Astrocyte of the cerebellum (primary cell): ENCODE data around the gene GRM5.
"Not testable (repeated sequence)": the region's sequence is repeated elsewhere in the genome, so short reads cannot be mapped to it uniquely, and the experiment has no call there.

Experiments
- DNase-seq: peaks from one replicate; pipeline ENCODE4 v3.0.0-alpha.2; 2011; ENCODE audit warnings: low read depth
- H3K4me3 ChIP-seq: 2 replicates; pipeline ENCODE4 v1.5.1; 2011; ENCODE audit warnings: mild to moderate bottlenecking, low read depth, low read length, moderate library complexity
- in situ Hi-C: cut with HindIII; loops from 2 replicates; pipeline ENCODE4 v1.10.0; 2017; ENCODE audit warnings: low sequenced_read_pairs
- TF ChIP-seq, protein P1 (sequence below): IDR thresholded peaks from 2 replicates; pipeline ENCODE4 v1.5.1; 2012; ENCODE audit warnings: low read length, low read depth, moderate library complexity, mild to moderate bottlenecking; ENCODE audit errors: missing control alignments

The GRM5 gene

DNA sequence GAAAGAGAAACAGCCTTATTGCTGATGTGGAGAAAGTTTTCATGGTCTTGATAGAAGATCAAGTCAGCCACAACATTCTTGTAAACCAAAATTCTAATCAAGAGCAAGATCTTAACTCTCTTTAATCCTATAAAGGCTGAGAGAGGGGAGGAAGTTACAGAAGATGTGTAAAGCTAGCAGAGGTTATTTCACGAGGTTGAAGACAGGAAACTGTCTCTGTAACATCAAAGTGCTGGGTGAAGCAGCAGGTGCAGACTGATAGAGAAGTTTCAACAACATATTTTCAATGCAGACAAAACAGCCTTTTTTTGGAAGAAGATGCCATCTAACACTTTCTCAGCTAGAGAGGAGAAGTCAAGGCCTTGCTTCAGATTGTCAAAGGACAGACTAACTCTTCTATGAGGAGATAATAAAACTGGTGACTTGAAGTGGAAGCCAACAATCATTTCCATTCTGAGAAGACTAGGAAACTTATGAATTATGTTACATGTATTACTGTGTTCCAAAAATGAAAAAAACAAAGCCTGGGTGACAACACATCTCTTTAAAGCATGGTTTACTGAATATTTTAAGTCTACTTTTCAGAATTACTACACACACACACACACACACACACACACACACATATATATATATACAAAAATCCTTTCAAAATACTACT, 221.9 kb downstream of the GRM5 start:
- DNase-seq, H3K4me3 ChIP-seq, in situ Hi-C loops: not testable (repeated sequence)

DNA sequence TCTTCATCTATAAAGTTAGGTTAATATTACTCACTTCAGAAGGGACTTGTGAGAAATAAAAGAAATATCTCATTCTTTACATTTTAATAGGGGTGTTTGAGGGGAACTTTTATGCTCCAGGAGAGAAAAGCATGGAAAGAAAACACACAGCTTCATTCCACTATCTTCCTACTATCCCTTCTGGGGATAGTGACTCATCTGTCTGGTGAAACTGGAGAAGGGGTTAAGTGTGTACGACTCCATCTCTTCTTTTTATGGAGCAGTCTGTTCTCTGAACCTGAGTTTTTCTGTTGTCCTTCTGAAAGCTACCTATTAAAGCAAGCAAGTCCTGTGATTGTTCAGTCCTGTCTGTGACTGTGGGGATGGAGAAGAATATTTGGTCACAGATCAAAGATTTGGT, 227.6 kb downstream of the GRM5 start:
- in situ Hi-C loops, H3K4me3 ChIP-seq, DNase-seq: not testable (repeated sequence)

DNA sequence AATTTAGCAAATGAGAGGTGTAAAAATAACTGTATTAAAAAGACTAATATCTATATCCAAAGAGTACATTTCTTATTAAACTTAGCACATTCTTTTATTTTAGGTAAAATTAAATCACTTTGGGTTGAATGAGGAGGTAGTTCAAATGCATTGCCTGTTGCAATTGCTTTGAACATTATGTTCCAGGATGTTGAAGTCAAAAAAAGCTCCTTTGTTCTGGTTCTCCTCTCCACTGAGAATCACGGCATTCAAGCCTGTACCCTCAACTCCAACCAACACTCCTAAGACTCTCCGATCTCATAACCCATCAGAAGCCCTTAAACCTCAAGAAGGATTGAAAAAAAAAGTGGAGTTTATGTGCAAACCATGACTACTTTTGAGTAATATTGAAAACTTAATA, 230.1 kb downstream of the GRM5 start:
- H3K4me3 ChIP-seq, DNase-seq, in situ Hi-C loops: not testable (repeated sequence)

DNA sequence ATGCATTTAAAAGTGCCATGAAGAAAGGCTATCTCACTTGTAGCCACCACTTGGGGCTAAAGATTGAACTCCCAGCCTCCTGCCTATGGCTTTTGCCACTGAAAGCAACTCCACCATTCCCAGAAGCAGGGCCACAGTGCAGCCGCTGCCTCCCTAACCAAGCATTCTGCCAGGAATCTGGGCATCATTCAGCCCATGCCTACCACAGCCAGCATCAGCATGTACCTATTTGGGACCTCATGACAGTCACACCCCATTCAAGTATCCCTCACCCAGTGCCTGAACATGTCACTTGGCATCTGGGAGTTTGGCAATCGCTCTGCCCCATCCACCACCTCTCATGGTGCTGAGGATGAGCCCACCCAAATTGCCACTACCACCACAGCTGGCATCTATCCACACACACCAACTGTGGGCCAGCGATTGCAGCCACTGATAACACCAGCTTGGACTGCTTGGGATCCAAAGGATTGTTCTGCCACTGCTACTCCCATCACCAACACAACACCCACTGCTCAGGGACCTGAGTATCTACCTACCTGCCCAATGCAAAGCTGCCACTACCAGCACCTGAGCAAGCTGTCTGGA, 234.4 kb downstream of the GRM5 start:
- TF ChIP-seq, protein P1, sequence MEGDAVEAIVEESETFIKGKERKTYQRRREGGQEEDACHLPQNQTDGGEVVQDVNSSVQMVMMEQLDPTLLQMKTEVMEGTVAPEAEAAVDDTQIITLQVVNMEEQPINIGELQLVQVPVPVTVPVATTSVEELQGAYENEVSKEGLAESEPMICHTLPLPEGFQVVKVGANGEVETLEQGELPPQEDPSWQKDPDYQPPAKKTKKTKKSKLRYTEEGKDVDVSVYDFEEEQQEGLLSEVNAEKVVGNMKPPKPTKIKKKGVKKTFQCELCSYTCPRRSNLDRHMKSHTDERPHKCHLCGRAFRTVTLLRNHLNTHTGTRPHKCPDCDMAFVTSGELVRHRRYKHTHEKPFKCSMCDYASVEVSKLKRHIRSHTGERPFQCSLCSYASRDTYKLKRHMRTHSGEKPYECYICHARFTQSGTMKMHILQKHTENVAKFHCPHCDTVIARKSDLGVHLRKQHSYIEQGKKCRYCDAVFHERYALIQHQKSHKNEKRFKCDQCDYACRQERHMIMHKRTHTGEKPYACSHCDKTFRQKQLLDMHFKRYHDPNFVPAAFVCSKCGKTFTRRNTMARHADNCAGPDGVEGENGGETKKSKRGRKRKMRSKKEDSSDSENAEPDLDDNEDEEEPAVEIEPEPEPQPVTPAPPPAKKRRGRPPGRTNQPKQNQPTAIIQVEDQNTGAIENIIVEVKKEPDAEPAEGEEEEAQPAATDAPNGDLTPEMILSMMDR: no peak
- no peak for DNase-seq
- in situ Hi-C loops: no loop called here
- no peak overlapping the region for H3K4me3 ChIP-seq

DNA sequence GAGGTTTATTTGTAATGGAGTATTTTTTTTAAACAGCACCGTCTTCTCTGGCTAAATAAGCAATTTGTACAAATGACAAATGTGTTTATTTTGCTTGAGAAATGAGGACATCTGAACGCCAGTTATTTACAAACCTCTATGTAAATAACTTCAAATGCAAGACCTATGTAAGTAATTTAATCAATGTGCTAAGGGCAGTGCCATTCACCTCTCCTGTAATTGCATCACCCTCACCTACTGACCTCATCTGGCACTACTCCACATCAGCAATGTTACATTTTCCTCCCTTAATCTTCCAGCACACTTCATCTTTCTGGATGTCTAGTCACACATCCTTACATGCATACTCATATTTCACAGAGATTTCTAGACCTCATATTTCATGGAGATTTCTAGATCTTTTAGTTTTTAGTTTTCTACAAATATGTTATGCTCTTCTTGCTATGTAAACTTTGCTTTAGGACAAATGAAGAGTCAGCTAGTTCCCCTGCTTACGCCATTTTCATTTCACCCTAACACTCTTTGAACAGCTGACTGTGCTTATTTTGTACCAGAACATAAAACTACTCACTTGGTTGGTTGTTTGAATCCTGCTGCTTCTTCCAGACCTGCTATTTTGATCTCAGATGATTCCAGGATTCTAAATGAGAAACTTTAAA, 238.6 kb downstream of the GRM5 start:
- in situ Hi-C loops: no loop called here
- DNase-seq: no peak
- no peak overlapping the region for H3K4me3 ChIP-seq
- TF ChIP-seq, protein P1: no peak

DNA sequence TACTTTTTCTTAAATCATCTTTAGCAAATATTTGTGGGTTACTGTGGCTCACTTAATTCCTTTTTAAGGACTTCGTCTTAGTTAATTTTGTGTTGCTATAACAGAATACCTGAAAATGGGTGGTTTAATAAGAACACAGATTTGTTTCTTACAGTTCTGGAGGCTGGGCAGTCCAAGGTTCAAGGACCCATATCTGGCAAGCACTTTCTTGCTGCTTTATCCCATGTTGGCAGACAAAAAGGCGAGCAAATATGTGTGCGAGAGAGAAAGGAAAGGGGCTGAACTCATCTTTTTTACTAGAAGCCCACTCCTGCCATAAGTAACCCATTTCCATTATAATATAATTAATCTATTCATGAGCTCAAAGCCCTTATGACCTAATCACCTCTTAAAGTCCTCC, 246.2 kb downstream of the GRM5 start:
- TF ChIP-seq, protein P1: no peak
- no peak for DNase-seq
- in situ Hi-C loops: no loop called here
- H3K4me3 ChIP-seq: no peak overlapping the region

DNA sequence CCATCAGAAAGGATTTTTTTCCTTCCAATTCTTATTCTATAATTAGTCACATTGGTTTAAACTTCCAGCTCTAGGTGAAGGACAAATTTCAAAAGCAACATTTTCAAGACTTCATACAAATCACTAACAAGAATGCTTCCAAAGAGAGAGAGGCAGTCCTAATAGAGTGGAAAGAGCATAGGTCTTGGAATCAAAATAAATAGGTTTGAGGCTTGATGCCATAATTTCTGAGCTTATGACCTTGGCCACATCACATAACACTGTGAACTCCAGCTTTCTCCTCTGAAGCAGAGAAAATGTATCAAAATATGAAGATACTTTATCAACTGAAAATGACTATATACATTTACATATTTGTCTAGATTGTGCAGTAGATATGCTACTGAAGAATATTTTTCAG, 246.8 kb downstream of the GRM5 start:
- H3K4me3 ChIP-seq: no peak overlapping the region
- in situ Hi-C loops: no loop called here
- no peak for DNase-seq
- TF ChIP-seq, protein P1: no peak

DNA sequence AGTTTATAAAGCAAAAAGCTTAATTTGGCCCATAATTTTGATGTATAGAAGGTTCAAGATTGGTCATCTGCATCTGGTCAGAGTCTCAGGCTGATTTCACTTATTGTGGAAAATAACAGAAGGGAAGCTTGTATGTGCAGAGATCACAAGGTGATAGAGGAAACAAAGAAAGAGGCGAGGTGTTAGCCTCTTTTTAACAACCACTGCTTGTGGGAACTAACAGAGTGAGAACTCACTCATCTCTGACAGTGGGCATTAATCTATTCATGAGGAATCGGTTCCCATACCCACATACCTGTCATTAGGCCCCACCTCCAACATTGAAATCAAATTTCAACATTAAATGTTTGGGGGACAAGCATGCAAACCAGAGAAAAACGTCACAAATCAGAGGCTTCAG, 250.3 kb downstream of the GRM5 start:
- in situ Hi-C loops: no loop called here
- DNase-seq: no peak
- no peak overlapping the region for H3K4me3 ChIP-seq
- TF ChIP-seq, protein P1: no peak
